Measurements from ENCODE around the gene DPYSL4.

GRCh38 chr10:132245056-132245455 is 58.3 kb downstream of the DPYSL4 start:
- TF ChIP-seq CTCF (IDR thresholded peaks at IDR 0.05) (no peak), EZH2 (IDR thresholded peaks at IDR 0.05) (no peak), EZH2phosphoT487 (IDR thresholded peaks at IDR 0.05) (no peak)
